PC-3 (cell line): ENCODE data around the gene FRMD5. TPM values are rescaled to one million over a fixed set of nuclear protein-coding genes. Genes with fewer than 3 reads are reported as not detected.
"Not testable (repeated sequence)": the region's sequence is repeated elsewhere in the genome, so short reads cannot be mapped to it uniquely, and the experiment has no call there.

Source experiments
- ATAC-seq: fragments of 200-7000 bp; cut with Tn5 transposase; 2 replicates; pipeline ENCODE4 v1.9.1; 2020; ENCODE audit warnings: mild to moderate bottlenecking, moderate library complexity
- BruUV-seq: library from RNA; stranded (reverse); fragments of 400-500 nt; replicated peaks from 2 replicates; lab custom pipeline; 2021; lab: Mats Ljungman, UMichigan
- CTCF ChIA-PET: fragments of 300-600 bp; sonication (Branson Sonifier 250); formaldehyde crosslinking; loops from one replicate; lab custom pipeline; 2022; ENCODE audit warnings: antibody characterized with exemption; lab: Charles Lee
- POLR2A ChIA-PET: fragments of 300-600 bp; sonication (Branson Sonifier 250); formaldehyde crosslinking; loops from one replicate; lab custom pipeline; 2022; ENCODE audit warnings: antibody characterized with exemption; ENCODE audit not compliant: unreplicated experiment; lab: Charles Lee
- DNase-seq: peaks from one replicate; pipeline ENCODE4 v3.0.0-alpha.2; 2015
- H2AFZ ChIP-seq: fragments of 300-600 bp; sonication (generic); 2 replicates; pipeline ENCODE4 v1.6.0; 2016; ENCODE audit warnings: antibody characterized with exemption, low read length
- H3F3A ChIP-seq: fragments of 300-600 bp; sonication (generic); one replicate; pipeline ENCODE4 v1.6.0; 2017; ENCODE audit warnings: antibody characterized with exemption, low read length, control low read depth, mild to moderate bottlenecking; ENCODE audit not compliant: unreplicated experiment
- H3K27ac ChIP-seq: fragments of 300-600 bp; sonication (generic); 2 replicates; pipeline ENCODE4 v1.5.1; 2016; ENCODE audit warnings: mild to moderate bottlenecking, low read length
- H3K27me3 ChIP-seq: fragments of 300-600 bp; sonication (generic); 2 replicates; pipeline ENCODE4 v1.6.1; 2016; ENCODE audit warnings: low read length, mixed read lengths
- H3K36me3 ChIP-seq: fragments of 300-600 bp; sonication (generic); 2 replicates; pipeline ENCODE4 v1.6.1; 2016; ENCODE audit warnings: low read depth, mixed run types, low read length, mixed read lengths
- H3K4me1 ChIP-seq: fragments of 300-600 bp; sonication (generic); 2 replicates; pipeline ENCODE4 v1.5.1; 2016; ENCODE audit warnings: low read length; ENCODE audit not compliant: insufficient read depth
- H3K4me2 ChIP-seq: fragments of 300-600 bp; sonication (generic); 2 replicates; pipeline ENCODE4 v1.6.0; 2016; ENCODE audit warnings: low read length
- H3K4me3 ChIP-seq: fragments of 300-600 bp; sonication (generic); 2 replicates; pipeline ENCODE4 v1.5.1; 2016; ENCODE audit warnings: mild to moderate bottlenecking, low read length, mixed read lengths
- H3K79me2 ChIP-seq: fragments of 300-600 bp; sonication (generic); 2 replicates; pipeline ENCODE4 v1.6.1; 2017; ENCODE audit warnings: low read length, mixed read lengths
- H3K9ac ChIP-seq: fragments of 300-600 bp; sonication (generic); 2 replicates; pipeline ENCODE4 v1.6.0; 2016; ENCODE audit warnings: mild to moderate bottlenecking, low read length
- H3K9me2 ChIP-seq: fragments of 300-600 bp; sonication (generic); replicated peaks from 2 replicates; pipeline ENCODE4 v1.6.1; 2016; ENCODE audit warnings: mixed run types, low read length, mixed read lengths
- H3K9me3 ChIP-seq: fragments of 300-600 bp; sonication (generic); 2 replicates; pipeline ENCODE4 v1.6.1; 2016; ENCODE audit warnings: low read length, mixed read lengths
- H4K20me1 ChIP-seq: fragments of 300-600 bp; sonication (generic); 2 replicates; pipeline ENCODE4 v1.6.1; 2016; ENCODE audit warnings: low read length, mixed read lengths
- CTCF ChIP-seq: fragments of 300-600 bp; sonication (generic); conservative IDR thresholded peaks from 2 replicates; pipeline ENCODE4 v1.5.1; 2017; ENCODE audit warnings: antibody characterized with exemption, low read depth, mild to moderate bottlenecking, low read length
- EZH2 ChIP-seq: fragments of 300-600 bp; sonication (generic); IDR thresholded peaks from one replicate; pipeline ENCODE4 v1.6.1; 2017; ENCODE audit warnings: antibody characterized with exemption, mild to moderate bottlenecking, low read length; ENCODE audit not compliant: unreplicated experiment
- EZH2phosphoT487 ChIP-seq: fragments of 300-600 bp; sonication (generic); IDR thresholded peaks from 2 replicates; pipeline ENCODE4 v1.6.1; 2018; ENCODE audit warnings: mild to moderate bottlenecking, antibody characterized with exemption, low read length, borderline replicate concordance
- intact Hi-C: fragments of 100-400 bp; cut with micrococcal nuclease; formaldehyde crosslinking; loops from 2 replicates; pipeline ENCODE4 v1.9.0; 2023
- total RNA-seq: library from RNA; depleted of rRNA; stranded (reverse); fragments of >200 nt; gene quantifications from 2 replicates; pipeline ENCODE4 v1.2.3, GENCODE V29; 2014

Gene FRMD5
- total RNA-seq, 1 experiment from 2014 or later: 8.7 TPM

- no peaks in the 10 kb centered on the region for H3K36me3 ChIP-seq
- no peaks in the 10 kb centered on the region for H3K79me2 ChIP-seq
- no peaks in the 10 kb centered on the region for H3K9me3 ChIP-seq
- no peaks in the 10 kb centered on the region for H3F3A ChIP-seq
- no peak overlapping the region for H3K4me2 ChIP-seq
- no peaks in the 10 kb centered on the region for H3K27me3 ChIP-seq
- no peak overlapping the region for H3K27ac ChIP-seq
- DNase-seq: no peak
- no peak overlapping the region for H3K4me3 ChIP-seq
- no TSS peak for BruUV-seq
- ATAC-seq: no peak; the same call in 1 of the 2 replicates
- TF ChIP-seq CTCF: no peak
- no peak for TF ChIP-seq EZH2
- no peak for TF ChIP-seq EZH2phosphoT487
- ChIA-PET CTCF (interaction anchor here (0.5 to 0.6 kb wide), 2 partner anchors 337 to 339 kb away, joined by 3 read pairs; no protein-coding TSS in a partner anchor), POLR2A (interaction anchor here (0.6 kb wide), 2 partner anchors 12 to 66 kb away, joined by 3 to 5 read pairs; no protein-coding TSS in a partner anchor)
- no peaks in the 10 kb centered on the region for H3K9me2 ChIP-seq
- H3K9ac ChIP-seq: no peak overlapping the region
- no peaks in the 10 kb centered on the region for H4K20me1 ChIP-seq
- no peak overlapping the region for H2AFZ ChIP-seq
- intact Hi-C loops: no loop called here
- H3K4me1 ChIP-seq: no peaks in the 10 kb centered on the region
Measured at GRCh38 chr15:44243141-44243540, 48.1 kb upstream of the FRMD5 start.

- no peaks in the 10 kb centered on the region for H3K4me1 ChIP-seq
- ATAC-seq (no peak), DNase-seq (no peak)
- H3K9me2 ChIP-seq: no peaks in the 10 kb centered on the region
- H3K4me2 ChIP-seq: no peak overlapping the region
- no peak overlapping the region for H2AFZ ChIP-seq
- BruUV-seq: no TSS peak
- no peaks in the 10 kb centered on the region for H3K27me3 ChIP-seq
- H3K4me3 ChIP-seq: no peak overlapping the region
- no peaks in the 10 kb centered on the region for H3F3A ChIP-seq
- H3K27ac ChIP-seq: no peak overlapping the region
- no peaks in the 10 kb centered on the region for H3K9me3 ChIP-seq
- ChIA-PET POLR2A (interaction anchor here (0.6 kb wide), 1 partner anchor 12 kb away, joined by 3 read pairs; no protein-coding TSS in a partner anchor), CTCF (interaction anchor here (0.6 kb wide), 1 partner anchor 135 kb away, joined by 3 read pairs; no protein-coding TSS in a partner anchor)
- no peaks in the 10 kb centered on the region for H4K20me1 ChIP-seq
- TF ChIP-seq EZH2phosphoT487 (no peak), EZH2 (no peak), CTCF (no peak)
- no peaks in the 10 kb centered on the region for H3K36me3 ChIP-seq
- intact Hi-C loops: no loop called here
- no peak overlapping the region for H3K9ac ChIP-seq
- no peaks in the 10 kb centered on the region for H3K79me2 ChIP-seq
Measured at GRCh38 chr15:44231842-44232241, 36.8 kb upstream of the FRMD5 start.

GRCh38 chr15:44229301-44229700, 34.2 kb upstream of the FRMD5 start:
- DNase-seq, H4K20me1 ChIP-seq, intact Hi-C loops, H3F3A ChIP-seq, POLR2A ChIA-PET, H3K27ac ChIP-seq, H3K4me2 ChIP-seq, H3K27me3 ChIP-seq, H3K9me3 ChIP-seq, ATAC-seq, H2AFZ ChIP-seq, BruUV-seq, H3K4me3 ChIP-seq, CTCF ChIA-PET, H3K9me2 ChIP-seq, H3K79me2 ChIP-seq, H3K4me1 ChIP-seq, H3K36me3 ChIP-seq, H3K9ac ChIP-seq: not testable (repeated sequence)
